B cell (primary cell): ENCODE data around the gene POC5. TPM values are rescaled to one million over a fixed set of nuclear protein-coding genes. Genes with fewer than 3 reads are reported as not detected.

Experiments
- ATAC-seq: fragments of 200-7000 bp; cut with Tn5 transposase; one replicate; pipeline ENCODE4 v1.10.0; 2021; ENCODE audit warnings: low read depth, mild to moderate bottlenecking, moderate number of reproducible peaks, moderate library complexity
- CTCF ChIA-PET: fragments of 350-600 bp; sonication (Branson Sonifier 250); formaldehyde crosslinking; loops from one replicate; lab custom pipeline; 2021; ENCODE audit warnings: antibody characterized with exemption, inconsistent platforms; lab: Charles Lee
- POLR2A ChIA-PET: fragments of 350-600 bp; sonication (Branson Sonifier 250); formaldehyde crosslinking; loops from one replicate; lab custom pipeline; 2021; ENCODE audit warnings: antibody characterized with exemption; lab: Charles Lee
- DNase-seq: peaks from one replicate; pipeline ENCODE4 v3.0.0; 2013
- H2AFZ ChIP-seq: 2 replicates; pipeline ENCODE4 v1.6.1; 2012; ENCODE audit warnings: mild to moderate bottlenecking, low read depth, low read length; ENCODE audit not compliant: insufficient read depth, poor library complexity, severe bottlenecking
- H3K27ac ChIP-seq, 2 donors: 1 replicate in 1 of 2; 2 replicates in 1 of 2; pipeline ENCODE4 v1.5.1; 2012 to 2013; ENCODE audit warnings: low read length in 2 of 2, mild to moderate bottlenecking in 2 of 2, moderate library complexity in 1 of 2
- H3K27me3 ChIP-seq, 4 experiments: fragments of 200-600 bp in 1 of 4; sonication (generic) in 1 of 4; replicated peaks in 1 of 4; 1 replicate in 2 of 4; 2 replicates in 2 of 4; pipeline versions ENCODE4 v1.6.1 to v1.7.0; 2013 to 2016; ENCODE audit warnings: low read length in 3 of 4, mild to moderate bottlenecking in 2 of 4, mixed read lengths in 1 of 4, moderate library complexity in 1 of 4; ENCODE audit not compliant: insufficient read depth in 4 of 4, control insufficient read depth in 3 of 4; ENCODE audit errors: control extremely low read depth in 1 of 4
- H3K36me3 ChIP-seq, 2 experiments: replicated peaks in 1 of 2; 1 replicate in 1 of 2; 2 replicates in 1 of 2; pipeline versions ENCODE4 v1.6.1 to v1.7.1; 2013; ENCODE audit warnings: low read length in 1 of 2; ENCODE audit not compliant: insufficient read depth in 2 of 2, control insufficient read depth in 1 of 2; ENCODE audit errors: control extremely low read depth in 1 of 2, extremely low read depth in 1 of 2
- H3K4me1 ChIP-seq, 2 donors: fragments of 200-600 bp in 1 of 2; sonication (generic) in 1 of 2; 1 replicate in 1 of 2; 2 replicates in 1 of 2; pipeline versions ENCODE4 v1.5.1 to v1.6.1; 2013 to 2017; ENCODE audit warnings: low read length in 2 of 2; ENCODE audit not compliant: control insufficient read depth in 2 of 2, insufficient read depth in 2 of 2
- H3K4me2 ChIP-seq: replicated peaks from 2 replicates; pipeline ENCODE3; 2012; ENCODE audit warnings: mild to moderate bottlenecking, low read depth, low read length; ENCODE audit not compliant: poor library complexity, severe bottlenecking
- H3K4me3 ChIP-seq, 5 experiments: fragments of 200-600 bp in 1 of 5; sonication (generic) in 1 of 5; 1 replicate in 3 of 5; 2 replicates in 2 of 5; pipeline versions ENCODE4 v1.5.1 to v1.7.0; 2011 to 2016; ENCODE audit warnings: low read length in 4 of 5, mild to moderate bottlenecking in 4 of 5, low read depth in 2 of 5, control low read depth in 1 of 5, moderate library complexity in 1 of 5; ENCODE audit not compliant: insufficient read depth in 1 of 5; ENCODE audit errors: control extremely low read depth in 1 of 5, extremely low read depth in 1 of 5
- H3K79me2 ChIP-seq: fragments of 200-600 bp; sonication (generic); one replicate; pipeline ENCODE4 v1.6.0; 2016; ENCODE audit warnings: low read length; ENCODE audit not compliant: control insufficient read depth, insufficient read depth
- H3K9ac ChIP-seq: fragments of 200-600 bp; sonication (generic); 2 replicates; pipeline ENCODE4 v1.6.1; 2017; ENCODE audit warnings: mild to moderate bottlenecking, low read length, moderate library complexity
- H3K9me3 ChIP-seq, 3 donors: one replicate each; pipeline versions ENCODE4 v1.6.1 to v1.7.1; 2013; ENCODE audit warnings: low read length in 2 of 3; ENCODE audit not compliant: control insufficient read depth in 2 of 3, insufficient read depth in 1 of 3; ENCODE audit errors: control extremely low read depth in 1 of 3
- H4K20me1 ChIP-seq: 2 replicates; pipeline ENCODE4 v1.6.0; 2012; ENCODE audit warnings: mild to moderate bottlenecking, low read length; ENCODE audit not compliant: insufficient read depth, control insufficient read depth, poor library complexity, severe bottlenecking
- H3K27ac Mint-ChIP-seq: one replicate; pipeline ENCODE4 v1.8.0; 2021; ENCODE audit warnings: mixed read lengths
- H3K27me3 Mint-ChIP-seq: one replicate; pipeline ENCODE4 v1.8.0; 2021; ENCODE audit warnings: mixed read lengths
- H3K4me1 Mint-ChIP-seq: one replicate; pipeline ENCODE4 v1.8.0; 2021; ENCODE audit warnings: mixed read lengths
- H3K4me3 Mint-ChIP-seq: one replicate; pipeline ENCODE4 v1.8.0; 2021; ENCODE audit warnings: mixed read lengths
- H3K9me3 Mint-ChIP-seq: one replicate; pipeline ENCODE4 v1.8.0; 2022; ENCODE audit warnings: mixed read lengths; ENCODE audit not compliant: insufficient read depth
- EZH2 ChIP-seq: IDR thresholded peaks from 2 replicates; pipeline ENCODE4 v1.6.1; 2012; ENCODE audit warnings: borderline replicate concordance, low read depth, mild to moderate bottlenecking, moderate library complexity, low read length; ENCODE audit not compliant: insufficient read depth, poor library complexity, severe bottlenecking
- WGBS: methylation state at CpG from one replicate; pipeline ENCODE4 v1.1.5; 2013; ENCODE audit warnings: missing lambda C conversion rate; ENCODE audit not compliant: insufficient coverage; 5-methylcytosine and 5-hydroxymethylcytosine counted together
- intact Hi-C: fragments of 100-400 bp; cut with micrococcal nuclease; formaldehyde crosslinking; loops from one replicate; pipeline ENCODE4 v1.10.0; 2022
- polyA plus RNA-seq: library from polyadenylated mRNA; depleted of rRNA; stranded (reverse); fragments of >200 nt; gene quantifications from 2 replicates; pipeline ENCODE4 v1.2.3, GENCODE V29; 2012
- total RNA-seq, 2 donors: library from RNA; stranded (reverse); fragments of 120-200 nt in 1 of 2; gene quantifications; 1 replicate in 1 of 2; 2 replicates in 1 of 2; pipeline versions ENCODE4 v1.2.3 to v1.2.4, GENCODE V29; 2013 to 2022
- TF ChIP-seq, protein P1 (sequence below): fragments of 200-600 bp; IDR thresholded peaks from one replicate; pipeline ENCODE4 v1.8.0; 2022; ENCODE audit warnings: antibody characterized with exemption, mild to moderate bottlenecking

POC5 gene
- total and polyA plus RNA-seq, 2 donors (not counting 1 experiment from before 2014, with no cell fraction given): 22.7 to 25.4 TPM

DNA sequence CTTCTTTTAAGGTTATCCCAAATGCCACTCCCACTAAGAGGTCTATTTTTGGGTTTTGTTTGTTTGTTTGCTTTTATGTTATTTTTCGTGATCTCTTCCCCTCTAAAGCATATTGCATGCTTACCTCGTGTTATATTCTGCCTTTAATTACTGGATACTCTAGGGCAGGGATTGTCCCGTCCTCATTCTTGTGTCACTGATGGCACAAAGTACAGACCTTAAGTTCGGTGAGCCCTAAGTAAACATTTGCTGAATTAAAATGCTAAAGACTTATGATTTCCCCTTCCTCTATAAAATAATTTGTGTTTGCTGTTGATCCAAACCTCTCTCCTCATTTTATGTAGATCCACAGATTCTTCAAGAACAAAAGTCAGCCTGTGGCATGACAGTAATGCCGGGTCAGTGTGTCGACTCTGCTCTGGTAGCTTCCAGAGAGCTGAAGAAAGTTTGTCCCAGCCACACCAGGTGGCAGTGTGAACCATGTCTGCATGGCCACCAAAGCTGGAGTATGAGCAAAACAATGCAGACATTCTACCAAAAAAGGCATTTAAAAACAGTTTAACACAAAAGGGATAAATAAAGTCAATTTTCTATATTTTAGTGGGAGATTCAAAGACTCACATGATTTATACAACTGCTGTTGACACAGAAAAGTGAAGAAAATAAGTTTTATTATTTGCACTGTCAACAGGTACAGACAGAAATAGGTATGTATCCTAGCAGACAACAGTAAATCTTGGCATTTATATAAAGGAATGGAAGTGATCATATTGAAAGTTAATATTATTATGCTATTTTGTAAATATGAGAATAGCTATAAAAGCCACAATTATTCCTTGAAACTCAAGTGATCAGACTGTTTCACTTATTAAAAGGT is 17.9 kb upstream of the POC5 start:
- POLR2A ChIA-PET: no interaction called here
- no peak overlapping the region for H3K4me3 Mint-ChIP-seq

More for the DNA sequence above, 17.9 kb upstream of the POC5 start:
- no peak for ATAC-seq
- H3K9me3 Mint-ChIP-seq: no peaks in the 10 kb centered on the region
- WGBS: 28% methylated on average over 2 of the region's 6 CpGs
- H3K27ac ChIP-seq: no peak overlapping the region
- no peak overlapping the region for H3K9ac ChIP-seq
- TF ChIP-seq EZH2: no peak
- TF ChIP-seq, protein P1, sequence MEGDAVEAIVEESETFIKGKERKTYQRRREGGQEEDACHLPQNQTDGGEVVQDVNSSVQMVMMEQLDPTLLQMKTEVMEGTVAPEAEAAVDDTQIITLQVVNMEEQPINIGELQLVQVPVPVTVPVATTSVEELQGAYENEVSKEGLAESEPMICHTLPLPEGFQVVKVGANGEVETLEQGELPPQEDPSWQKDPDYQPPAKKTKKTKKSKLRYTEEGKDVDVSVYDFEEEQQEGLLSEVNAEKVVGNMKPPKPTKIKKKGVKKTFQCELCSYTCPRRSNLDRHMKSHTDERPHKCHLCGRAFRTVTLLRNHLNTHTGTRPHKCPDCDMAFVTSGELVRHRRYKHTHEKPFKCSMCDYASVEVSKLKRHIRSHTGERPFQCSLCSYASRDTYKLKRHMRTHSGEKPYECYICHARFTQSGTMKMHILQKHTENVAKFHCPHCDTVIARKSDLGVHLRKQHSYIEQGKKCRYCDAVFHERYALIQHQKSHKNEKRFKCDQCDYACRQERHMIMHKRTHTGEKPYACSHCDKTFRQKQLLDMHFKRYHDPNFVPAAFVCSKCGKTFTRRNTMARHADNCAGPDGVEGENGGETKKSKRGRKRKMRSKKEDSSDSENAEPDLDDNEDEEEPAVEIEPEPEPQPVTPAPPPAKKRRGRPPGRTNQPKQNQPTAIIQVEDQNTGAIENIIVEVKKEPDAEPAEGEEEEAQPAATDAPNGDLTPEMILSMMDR: peak; percentile 69
- no peak overlapping the region for H2AFZ ChIP-seq
- H3K9me3 ChIP-seq: peaks cover 0 to 13% (median 5%) of the 10 kb centered on the region in 3 donors
- no peaks in the 10 kb centered on the region for H3K4me1 Mint-ChIP-seq
- no peaks in the 10 kb centered on the region for H3K79me2 ChIP-seq
- H3K4me3 ChIP-seq: no peak overlapping the region
- CTCF ChIA-PET: interaction anchor here (0.8 to 3.0 kb wide), 3 partner anchors 440 to 521 kb away, joined by 3 to 25 read pairs (median 4); no protein-coding TSS in a partner anchor
- no peak overlapping the region for H3K27ac Mint-ChIP-seq
- no peak overlapping the region for H3K4me2 ChIP-seq
- H3K27me3 ChIP-seq: no peaks in the 10 kb centered on the region
- intact Hi-C loops: loop anchor here (10.0 kb wide), 1 partner anchor 910 kb away; no protein-coding TSS in a partner anchor
- DNase-seq: peak; percentile 62
- H4K20me1 ChIP-seq: no peaks in the 10 kb centered on the region
- no peaks in the 10 kb centered on the region for H3K36me3 ChIP-seq
- H3K27me3 Mint-ChIP-seq: peaks cover 13% of the 10 kb centered on the region
- H3K4me1 ChIP-seq: no peaks in the 10 kb centered on the region
